Measurements from ENCODE around the gene DNMT3A.
A peak's percentile ranks its signal among the peaks of the same experiment; 100 is the strongest.
"Not testable (repeated sequence)": the region's sequence is repeated elsewhere in the genome, so short reads cannot be mapped to it uniquely, and the experiment has no call there.

Gene DNMT3A

GRCh38 chr2:25230198-25230947 lies 111.4 kb downstream of the DNMT3A start:
- ATAC-seq, result no peak

- ATAC-seq, result no peak
Observed at GRCh38 chr2:25229279-25230197, 112.2 kb downstream of the DNMT3A start.

- no peak for ATAC-seq
Observed at GRCh38 chr2:25228848-25229278, 112.9 kb downstream of the DNMT3A start.

- no peak for ATAC-seq
Observed at GRCh38 chr2:25227576-25227975, 114.1 kb downstream of the DNMT3A start.

- ATAC-seq, result no peak
Observed at GRCh38 chr2:25226827-25227226, 114.9 kb downstream of the DNMT3A start.

- no peak for ATAC-seq
Observed at GRCh38 chr2:25222477-25223121, 119.1 kb downstream of the DNMT3A start.

- no peak for ATAC-seq
Observed at GRCh38 chr2:25221579-25221978, 120.1 kb downstream of the DNMT3A start.

GRCh38 chr2:25220313-25220712 lies 121.4 kb downstream of the DNMT3A start:
- no peak for ATAC-seq

GRCh38 chr2:25219621-25220020 lies 122.1 kb downstream of the DNMT3A start:
- no peak for ATAC-seq

GRCh38 chr2:25218100-25218499 lies 123.6 kb downstream of the DNMT3A start:
- no peak for ATAC-seq

GRCh38 chr2:25215948-25216679 lies 125.6 kb downstream of the DNMT3A start:
- peak; percentile 89 to 95 for ATAC-seq

GRCh38 chr2:25215232-25215631 lies 126.5 kb downstream of the DNMT3A start:
- ATAC-seq, result no peak

GRCh38 chr2:25213229-25213628 lies 128.5 kb downstream of the DNMT3A start:
- no peak for ATAC-seq

- ATAC-seq, result not testable (repeated sequence)
Observed at GRCh38 chr2:25210923-25211322, 130.8 kb downstream of the DNMT3A start.

GRCh38 chr2:25207078-25207545 lies 134.6 kb downstream of the DNMT3A start:
- ATAC-seq, result no peak

- peak; percentile 54 to 74 for ATAC-seq
Observed at GRCh38 chr2:25204190-25204838, 137.4 kb downstream of the DNMT3A start.

GRCh38 chr2:25202275-25202674 lies 139.4 kb downstream of the DNMT3A start:
- ATAC-seq, result no peak

GRCh38 chr2:25201794-25202193 lies 139.9 kb downstream of the DNMT3A start:
- no peak for ATAC-seq

- ATAC-seq, result no peak
Observed at GRCh38 chr2:25201265-25201664, 140.5 kb downstream of the DNMT3A start.

- ATAC-seq, result no peak
Observed at GRCh38 chr2:25198576-25198975, 143.1 kb downstream of the DNMT3A start.

GRCh38 chr2:25198209-25198525 lies 143.6 kb downstream of the DNMT3A start:
- ATAC-seq, result no peak
